ENCODE results near the gene CLASRP. TPM values are rescaled to one million over a fixed set of nuclear protein-coding genes. Genes with fewer than 3 reads are reported as not detected.

Gene CLASRP
- polyA plus RNA-seq, 2 of the 4 experiments (the other 2 are of a cell fraction) = 39.0 to 86.4 TPM

DNA sequence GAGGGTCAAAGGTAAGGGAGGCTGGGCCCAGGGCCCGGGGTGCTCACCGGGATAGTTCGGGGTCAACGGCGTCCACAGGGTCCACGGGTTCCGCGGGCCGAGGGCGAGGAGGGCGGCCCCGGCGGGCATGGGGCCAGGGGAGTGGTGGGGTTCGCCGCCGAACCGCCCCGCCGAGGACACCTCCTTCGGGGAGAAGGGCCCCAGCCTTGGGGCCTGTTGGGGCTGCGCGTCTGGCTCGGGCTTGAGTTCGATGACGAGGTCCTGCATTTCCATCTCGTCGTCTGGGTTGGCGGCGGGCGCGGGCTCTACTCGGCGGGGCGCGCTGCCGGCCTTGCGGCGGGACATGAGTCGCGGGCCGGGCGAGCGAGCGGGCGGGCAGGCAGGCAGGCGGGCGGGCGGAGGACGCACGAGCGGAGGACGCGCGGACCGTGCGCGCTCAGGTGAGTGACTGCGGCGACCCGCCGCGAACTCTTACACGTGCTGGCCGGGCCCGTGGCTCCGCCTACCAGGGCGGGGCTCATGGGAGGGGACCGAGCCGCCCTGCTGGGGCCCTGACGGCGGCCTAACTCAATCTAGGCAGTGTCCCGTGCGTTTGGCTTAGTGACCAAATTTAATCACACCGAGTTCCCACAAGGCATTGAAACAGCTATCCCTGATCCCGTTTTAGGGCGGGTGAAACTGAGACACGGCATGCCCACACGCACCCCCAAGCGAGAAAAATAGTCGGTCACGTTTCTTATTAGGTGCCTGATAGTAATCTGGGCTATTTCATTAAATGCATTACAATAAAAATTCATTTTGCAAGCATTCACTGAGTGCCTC is 37.4 kb downstream of the CLASRP start, which contains the start of gene ZNF296:
TSS of gene ZNF296 (minus strand) at position 450 of the 822 bp plus-strand sequence. CDS start at position 345, 105 bp downstream.
- Histone ChIP-seq H3K27ac (peak within 1 kb of the TSS; percentile 77 to 90), H3K4me3 (peak within 1 kb of the TSS; percentile 66), H3K9me3 (no peaks in the 10 kb centered on the region), H3K4me2 (peak within 1 kb of the TSS; percentile 84), H3K4me1 (peaks cover 31% of the 10 kb centered on the region)
- WGBS (ENCODE audit: missing lambda C conversion rate) = 4% methylated on average over 63 of the region's 81 CpGs
- DNase-seq (ENCODE audit: low read depth in 1 of 2, low spot score in 1 of 2) (peak; percentile 84 to 94), FAIRE-seq (no peak), ATAC-seq (peak; percentile 66 to 69)
- POLR2A ChIA-PET = interaction anchor here (1.0 kb wide), 1 partner anchor 15 kb away, joined by 3 read pairs; no protein-coding TSS in a partner anchor
- CTCF ChIA-PET = interaction anchor here (1.2 to 7.7 kb wide), 4 partner anchors 11 to 27 kb away, joined by 3 to 56 read pairs (median 6); no protein-coding TSS in a partner anchor
- TF ChIP-seq NFE2L2 (conservative IDR thresholded peaks at IDR 0.05; ENCODE audit: low read length) (no peak), CBX8 (IDR thresholded peaks at IDR 0.05) (no peak), ZSCAN20 (CRISPR knock-in tag; IDR thresholded peaks at IDR 0.05) (no peak), MYC (IDR thresholded peaks at IDR 0.05; ENCODE audit: borderline replicate concordance, low read length) (peak; percentile 88), EHMT2 (IDR thresholded peaks at IDR 0.05; ENCODE audit: low read depth) (no peak), HOXB13 (CRISPR knock-in tag; IDR thresholded peaks at IDR 0.05; ENCODE audit: low read depth) (no peak), RFX5 (IDR thresholded peaks at IDR 0.05) (no peak), ZFP36 (IDR thresholded peaks at IDR 0.05; ENCODE audit: borderline replicate concordance, partially characterized antibody) (no peak), KDM5A (IDR thresholded peaks at IDR 0.05) (no peak), NPAS2 (CRISPR knock-in tag; IDR thresholded peaks at IDR 0.05; ENCODE audit: borderline replicate concordance) (peak; percentile 85), FOXS1 (CRISPR knock-in tag; IDR thresholded peaks at IDR 0.05) (no peak), MAFK (IDR thresholded peaks at IDR 0.05; ENCODE audit: partially characterized antibody) (no peak), HDAC2 (IDR thresholded peaks at IDR 0.05) (no peak), TP53 (CRISPR knock-in tag; IDR thresholded peaks at IDR 0.05) (peak; percentile 77; the same call in 1 of the 2 replicates), CEBPB (IDR thresholded peaks at IDR 0.05) (no peak), PHF8 (IDR thresholded peaks at IDR 0.05; ENCODE audit: borderline replicate concordance, low read depth) (peak; percentile 74; the same call in 1 of the 2 replicates), RNF2 (IDR thresholded peaks at IDR 0.05; ENCODE audit: borderline replicate concordance, low read depth) (peak; percentile 64; the same call in 1 of the 2 replicates), RARB (CRISPR knock-in tag; IDR thresholded peaks at IDR 0.05) (no peak), ZNF302 (CRISPR knock-in tag; IDR thresholded peaks at IDR 0.05) (no peak), FOSL2 (IDR thresholded peaks at IDR 0.05) (no peak), FOSL2 (CRISPR knock-in tag; IDR thresholded peaks at IDR 0.05) (0 out of 2 replicates have a peak, but pooled peaks have one; percentile 21), SREBF2 (IDR thresholded peaks at IDR 0.05) (no peak), HEYL (CRISPR knock-in tag; IDR thresholded peaks at IDR 0.05) (no peak), JUNB (IDR thresholded peaks at IDR 0.05) (no peak), POLR2A (IDR thresholded peaks at IDR 0.05; ENCODE audit: low read length) (peak; percentile 93), EP300 (IDR thresholded peaks at IDR 0.05) (no peak)
- TF ChIP-seq, protein P1, sequence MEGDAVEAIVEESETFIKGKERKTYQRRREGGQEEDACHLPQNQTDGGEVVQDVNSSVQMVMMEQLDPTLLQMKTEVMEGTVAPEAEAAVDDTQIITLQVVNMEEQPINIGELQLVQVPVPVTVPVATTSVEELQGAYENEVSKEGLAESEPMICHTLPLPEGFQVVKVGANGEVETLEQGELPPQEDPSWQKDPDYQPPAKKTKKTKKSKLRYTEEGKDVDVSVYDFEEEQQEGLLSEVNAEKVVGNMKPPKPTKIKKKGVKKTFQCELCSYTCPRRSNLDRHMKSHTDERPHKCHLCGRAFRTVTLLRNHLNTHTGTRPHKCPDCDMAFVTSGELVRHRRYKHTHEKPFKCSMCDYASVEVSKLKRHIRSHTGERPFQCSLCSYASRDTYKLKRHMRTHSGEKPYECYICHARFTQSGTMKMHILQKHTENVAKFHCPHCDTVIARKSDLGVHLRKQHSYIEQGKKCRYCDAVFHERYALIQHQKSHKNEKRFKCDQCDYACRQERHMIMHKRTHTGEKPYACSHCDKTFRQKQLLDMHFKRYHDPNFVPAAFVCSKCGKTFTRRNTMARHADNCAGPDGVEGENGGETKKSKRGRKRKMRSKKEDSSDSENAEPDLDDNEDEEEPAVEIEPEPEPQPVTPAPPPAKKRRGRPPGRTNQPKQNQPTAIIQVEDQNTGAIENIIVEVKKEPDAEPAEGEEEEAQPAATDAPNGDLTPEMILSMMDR (IDR thresholded peaks at IDR 0.05) = no peak
- TF ChIP-seq, protein P2, sequence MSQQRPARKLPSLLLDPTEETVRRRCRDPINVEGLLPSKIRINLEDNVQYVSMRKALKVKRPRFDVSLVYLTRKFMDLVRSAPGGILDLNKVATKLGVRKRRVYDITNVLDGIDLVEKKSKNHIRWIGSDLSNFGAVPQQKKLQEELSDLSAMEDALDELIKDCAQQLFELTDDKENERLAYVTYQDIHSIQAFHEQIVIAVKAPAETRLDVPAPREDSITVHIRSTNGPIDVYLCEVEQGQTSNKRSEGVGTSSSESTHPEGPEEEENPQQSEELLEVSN (IDR thresholded peaks at IDR 0.05; ENCODE audit: borderline replicate concordance, low read depth) = no peak; the same call in 1 of the 2 replicates
- TF ChIP-seq, protein P3, sequence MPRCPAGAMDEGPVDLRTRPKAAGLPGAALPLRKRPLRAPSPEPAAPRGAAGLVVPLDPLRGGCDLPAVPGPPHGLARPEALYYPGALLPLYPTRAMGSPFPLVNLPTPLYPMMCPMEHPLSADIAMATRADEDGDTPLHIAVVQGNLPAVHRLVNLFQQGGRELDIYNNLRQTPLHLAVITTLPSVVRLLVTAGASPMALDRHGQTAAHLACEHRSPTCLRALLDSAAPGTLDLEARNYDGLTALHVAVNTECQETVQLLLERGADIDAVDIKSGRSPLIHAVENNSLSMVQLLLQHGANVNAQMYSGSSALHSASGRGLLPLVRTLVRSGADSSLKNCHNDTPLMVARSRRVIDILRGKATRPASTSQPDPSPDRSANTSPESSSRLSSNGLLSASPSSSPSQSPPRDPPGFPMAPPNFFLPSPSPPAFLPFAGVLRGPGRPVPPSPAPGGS (IDR thresholded peaks at IDR 0.05) = peak; percentile 58; the same call in 1 of the 3 replicates
- TF ChIP-seq, protein P4, sequence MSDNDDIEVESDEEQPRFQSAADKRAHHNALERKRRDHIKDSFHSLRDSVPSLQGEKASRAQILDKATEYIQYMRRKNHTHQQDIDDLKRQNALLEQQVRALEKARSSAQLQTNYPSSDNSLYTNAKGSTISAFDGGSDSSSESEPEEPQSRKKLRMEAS (IDR thresholded peaks at IDR 0.05) = peak; percentile 94
- TF ChIP-seq, protein P5, sequence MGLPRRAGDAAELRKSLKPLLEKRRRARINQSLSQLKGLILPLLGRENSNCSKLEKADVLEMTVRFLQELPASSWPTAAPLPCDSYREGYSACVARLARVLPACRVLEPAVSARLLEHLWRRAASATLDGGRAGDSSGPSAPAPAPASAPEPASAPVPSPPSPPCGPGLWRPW (IDR thresholded peaks at IDR 0.05) = no peak
- TF ChIP-seq, protein P6, sequence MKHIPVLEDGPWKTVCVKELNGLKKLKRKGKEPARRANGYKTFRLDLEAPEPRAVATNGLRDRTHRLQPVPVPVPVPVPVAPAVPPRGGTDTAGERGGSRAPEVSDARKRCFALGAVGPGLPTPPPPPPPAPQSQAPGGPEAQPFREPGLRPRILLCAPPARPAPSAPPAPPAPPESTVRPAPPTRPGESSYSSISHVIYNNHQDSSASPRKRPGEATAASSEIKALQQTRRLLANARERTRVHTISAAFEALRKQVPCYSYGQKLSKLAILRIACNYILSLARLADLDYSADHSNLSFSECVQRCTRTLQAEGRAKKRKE (CRISPR knock-in tag; IDR thresholded peaks at IDR 0.05; ENCODE audit: low read depth) = no peak
- TF ChIP-seq, protein P7, sequence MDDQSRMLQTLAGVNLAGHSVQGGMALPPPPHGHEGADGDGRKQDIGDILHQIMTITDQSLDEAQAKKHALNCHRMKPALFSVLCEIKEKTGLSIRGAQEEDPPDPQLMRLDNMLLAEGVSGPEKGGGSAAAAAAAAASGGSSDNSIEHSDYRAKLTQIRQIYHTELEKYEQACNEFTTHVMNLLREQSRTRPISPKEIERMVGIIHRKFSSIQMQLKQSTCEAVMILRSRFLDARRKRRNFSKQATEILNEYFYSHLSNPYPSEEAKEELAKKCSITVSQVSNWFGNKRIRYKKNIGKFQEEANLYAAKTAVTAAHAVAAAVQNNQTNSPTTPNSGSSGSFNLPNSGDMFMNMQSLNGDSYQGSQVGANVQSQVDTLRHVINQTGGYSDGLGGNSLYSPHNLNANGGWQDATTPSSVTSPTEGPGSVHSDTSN (IDR thresholded peaks at IDR 0.05) = peak; percentile 72
- TF ChIP-seq, protein P8, sequence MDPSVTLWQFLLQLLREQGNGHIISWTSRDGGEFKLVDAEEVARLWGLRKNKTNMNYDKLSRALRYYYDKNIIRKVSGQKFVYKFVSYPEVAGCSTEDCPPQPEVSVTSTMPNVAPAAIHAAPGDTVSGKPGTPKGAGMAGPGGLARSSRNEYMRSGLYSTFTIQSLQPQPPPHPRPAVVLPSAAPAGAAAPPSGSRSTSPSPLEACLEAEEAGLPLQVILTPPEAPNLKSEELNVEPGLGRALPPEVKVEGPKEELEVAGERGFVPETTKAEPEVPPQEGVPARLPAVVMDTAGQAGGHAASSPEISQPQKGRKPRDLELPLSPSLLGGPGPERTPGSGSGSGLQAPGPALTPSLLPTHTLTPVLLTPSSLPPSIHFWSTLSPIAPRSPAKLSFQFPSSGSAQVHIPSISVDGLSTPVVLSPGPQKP (IDR thresholded peaks at IDR 0.05; ENCODE audit: low read depth, low read length) = no peak

Measured in A549 (cell line).